Brain microvascular endothelial cell (primary cell): Measurements from ENCODE around the gene CNTNAP2.
"Not testable (repeated sequence)": the region's sequence is repeated elsewhere in the genome, so short reads cannot be mapped to it uniquely, and the experiment has no call there.

Source experiments
- DNase-seq: peaks from one replicate; pipeline ENCODE4 v3.0.0-alpha.2; 2020
- H3K27ac ChIP-seq: fragments of 250-450 bp; sonication (Bioruptor Pico); 2 replicates; pipeline ENCODE4 v1.5.1; 2020; ENCODE audit warnings: mild to moderate bottlenecking, moderate library complexity
- H3K27me3 ChIP-seq: fragments of 250-450 bp; sonication (Bioruptor Pico); replicated peaks from 2 replicates; pipeline ENCODE4 v1.5.1; 2020; ENCODE audit warnings: mild to moderate bottlenecking
- H3K36me3 ChIP-seq: fragments of 250-450 bp; sonication (Bioruptor Pico); replicated peaks from 2 replicates; pipeline ENCODE4 v1.5.1; 2020; ENCODE audit warnings: mild to moderate bottlenecking
- H3K4me3 ChIP-seq: 2 replicates; pipeline ENCODE4 v1.5.1; 2011; ENCODE audit warnings: low read depth, mild to moderate bottlenecking, control low read depth, low read length, moderate library complexity
- CTCF ChIP-seq: IDR thresholded peaks from 2 replicates; pipeline ENCODE4 v1.5.1; 2011; ENCODE audit warnings: low read depth, mild to moderate bottlenecking, moderate library complexity, low read length, control low read depth, inconsistent platforms; ENCODE audit errors: missing control alignments
- in situ Hi-C: cut with HindIII; loops from 2 replicates; pipeline ENCODE4 v1.10.0; 2017; ENCODE audit warnings: low sequenced_read_pairs, low pct_ligation_motif_present

Gene CNTNAP2

GRCh38 chr7:148419856-148420832, 2303.5 kb downstream of the CNTNAP2 start:
- no peak for DNase-seq
- in situ Hi-C loops = no loop called here

GRCh38 chr7:148422030-148422429, 2305.4 kb downstream of the CNTNAP2 start:
- Histone ChIP-seq H3K36me3 (no peaks in the 10 kb centered on the region), H3K4me3 (no peak overlapping the region), H3K27me3 (no peaks in the 10 kb centered on the region), H3K27ac (no peak overlapping the region)
- in situ Hi-C loops = no loop called here
- no peak for TF ChIP-seq CTCF
- DNase-seq = no peak

More at GRCh38 chr7:148419856-148420832, 2303.5 kb downstream of the CNTNAP2 start:
- no peak overlapping the region for H3K27ac ChIP-seq
- TF ChIP-seq CTCF = no peak
- no peak overlapping the region for H3K4me3 ChIP-seq
- no peaks in the 10 kb centered on the region for H3K27me3 ChIP-seq
- H3K36me3 ChIP-seq = no peaks in the 10 kb centered on the region

GRCh38 chr7:148426393-148426792, 2309.8 kb downstream of the CNTNAP2 start:
- DNase-seq, H3K27ac ChIP-seq, in situ Hi-C loops, H3K4me3 ChIP-seq, H3K27me3 ChIP-seq, H3K36me3 ChIP-seq: not testable (repeated sequence)

GRCh38 chr7:148430690-148431089, 2314.1 kb downstream of the CNTNAP2 start:
- H3K27ac ChIP-seq, H3K4me3 ChIP-seq, H3K27me3 ChIP-seq, H3K36me3 ChIP-seq, DNase-seq, in situ Hi-C loops: not testable (repeated sequence)

- no peaks in the 10 kb centered on the region for H3K27me3 ChIP-seq
- DNase-seq = no peak
- no peak overlapping the region for H3K27ac ChIP-seq
- H3K4me3 ChIP-seq = no peak overlapping the region
- H3K36me3 ChIP-seq = no peaks in the 10 kb centered on the region
- no peak for TF ChIP-seq CTCF
- in situ Hi-C loops = no loop called here
Observed at GRCh38 chr7:148433521-148434180, 2317.1 kb downstream of the CNTNAP2 start.

GRCh38 chr7:148434181-148434757, 2317.7 kb downstream of the CNTNAP2 start:
- Histone ChIP-seq H3K4me3 (no peak overlapping the region), H3K36me3 (no peaks in the 10 kb centered on the region), H3K27ac (no peak overlapping the region), H3K27me3 (no peaks in the 10 kb centered on the region)
- in situ Hi-C loops = no loop called here
- no peak for TF ChIP-seq CTCF
- DNase-seq = no peak
